Keratinocyte (primary cell): ENCODE measurements around the gene ARPIN. TPM values are rescaled to one million over a fixed set of nuclear protein-coding genes. Genes with fewer than 3 reads are reported as not detected.

Experiments
- DNase-seq: peaks from one replicate; pipeline ENCODE4 v3.0.0-alpha.2; 2011; ENCODE audit warnings: low read depth, missing footprints, low spot score
- FAIRE-seq: peaks from 2 replicates; lab custom pipeline; 2011; peaks lifted over from hg19 to GRCh38; lab: Jason Lieb, UNC
- H2AFZ ChIP-seq: 2 replicates; pipeline ENCODE4 v1.6.0; 2012; ENCODE audit warnings: low read length, control low read depth, inconsistent platforms; ENCODE audit not compliant: control insufficient read depth
- H3K27ac ChIP-seq: 2 replicates; pipeline ENCODE4 v1.5.1; 2011; ENCODE audit warnings: low read length; ENCODE audit not compliant: control insufficient read depth, insufficient read depth
- H3K27me3 ChIP-seq: 3 replicates; pipeline ENCODE4 v1.6.0; 2011; ENCODE audit warnings: low read length; ENCODE audit not compliant: control insufficient read depth, insufficient read depth; ENCODE audit errors: extremely low read depth
- H3K36me3 ChIP-seq, 2 experiments: 2 replicates in 1 of 2; 3 replicates in 1 of 2; pipeline ENCODE4 v1.5.1; 2011; ENCODE audit warnings: low read length in 2 of 2, mild to moderate bottlenecking in 1 of 2; ENCODE audit not compliant: control insufficient read depth in 2 of 2, insufficient read depth in 2 of 2; ENCODE audit errors: extremely low read depth in 1 of 2
- H3K4me1 ChIP-seq: 3 replicates; pipeline ENCODE4 v1.5.1; 2011; ENCODE audit warnings: low read length; ENCODE audit not compliant: control insufficient read depth, insufficient read depth; ENCODE audit errors: extremely low read depth
- H3K4me2 ChIP-seq: 3 replicates; pipeline ENCODE4 v1.6.0; 2011; ENCODE audit warnings: low read depth, low read length; ENCODE audit not compliant: control insufficient read depth, insufficient read depth; ENCODE audit errors: extremely low read depth
- H3K4me3 ChIP-seq, 3 experiments: fragments of 200-600 bp in 1 of 3; sonication (generic) in 1 of 3; 2 replicates in 2 of 3; 3 replicates in 1 of 3; pipeline ENCODE4 v1.5.1; 2011 to 2016; ENCODE audit warnings: low read length in 3 of 3, mild to moderate bottlenecking in 3 of 3, control low read depth in 2 of 3, inconsistent platforms in 1 of 3, low read depth in 1 of 3, mixed read lengths in 1 of 3, mixed run types in 1 of 3, moderate library complexity in 1 of 3; ENCODE audit not compliant: control insufficient read depth in 2 of 3, insufficient read depth in 2 of 3; ENCODE audit errors: extremely low read depth in 1 of 3
- H3K79me2 ChIP-seq: 2 replicates; pipeline ENCODE4 v1.6.0; 2012; ENCODE audit warnings: low read length; ENCODE audit not compliant: control insufficient read depth, insufficient read depth
- H3K9ac ChIP-seq: 3 replicates; pipeline ENCODE4 v1.6.0; 2011; ENCODE audit warnings: low read length; ENCODE audit not compliant: control insufficient read depth, insufficient read depth; ENCODE audit errors: extremely low read depth
- H3K9me1 ChIP-seq: 3 replicates; pipeline ENCODE4 v1.6.0; 2011; ENCODE audit warnings: low read length; ENCODE audit not compliant: control insufficient read depth, insufficient read depth; ENCODE audit errors: extremely low read depth
- H3K9me3 ChIP-seq: 2 replicates; pipeline ENCODE4 v1.5.1; 2012; ENCODE audit warnings: low read depth, low read length; ENCODE audit not compliant: control insufficient read depth
- H4K20me1 ChIP-seq: 3 replicates; pipeline ENCODE4 v1.6.0; 2011; ENCODE audit warnings: low read length; ENCODE audit not compliant: control insufficient read depth, insufficient read depth; ENCODE audit errors: extremely low read depth
- EZH2 ChIP-seq: IDR thresholded peaks from one replicate; pipeline ENCODE4 v1.6.1; 2012; ENCODE audit warnings: inconsistent platforms, mild to moderate bottlenecking, low read length, moderate library complexity
- dilution Hi-C: fragments of 300-500 bp; cut with MboI; formaldehyde crosslinking; loops from one replicate; pipeline ENCODE4 v1.7.0; 2020; ENCODE audit warnings: low sequenced_read_pairs; ENCODE audit not compliant: extremely low pct_ligation_motif_present
- polyA plus RNA-seq, 5 experiments: library from polyadenylated mRNA; depleted of rRNA in 3 of 5; stranded (reverse) in 3 of 5; stranded (forward) in 1 of 5; unstranded in 1 of 5; fragments of >200 nt; gene quantifications; 1 replicate in 1 of 5; 2 replicates in 3 of 5; 3 replicates in 1 of 5; pipeline versions ENCODE4 v1.2.1 to v1.2.3, GENCODE V29; 2011 to 2012; ENCODE audit warnings: missing spikeins in 2 of 5, low read depth in 1 of 5, low replicate concordance in 1 of 5
- TF ChIP-seq, protein P1 (sequence below), 3 experiments: IDR thresholded peaks in 1 of 3; conservative IDR thresholded peaks in 1 of 3; optimal IDR thresholded peaks in 1 of 3; 2 replicates in 2 of 3; 3 replicates in 1 of 3; pipeline versions ENCODE3 to v1.5.1; 2011; ENCODE audit warnings: low read length in 3 of 3, mild to moderate bottlenecking in 3 of 3, moderate library complexity in 2 of 3, control low read depth in 1 of 3, inconsistent platforms in 1 of 3; ENCODE audit not compliant: insufficient read depth in 2 of 3; ENCODE audit errors: extremely low read depth in 1 of 3

The ARPIN gene
- polyA plus RNA-seq, 1 donor (not counting 4 experiments of a cell fraction or from before 2014, with no cell fraction given), result 9.0 TPM

DNA sequence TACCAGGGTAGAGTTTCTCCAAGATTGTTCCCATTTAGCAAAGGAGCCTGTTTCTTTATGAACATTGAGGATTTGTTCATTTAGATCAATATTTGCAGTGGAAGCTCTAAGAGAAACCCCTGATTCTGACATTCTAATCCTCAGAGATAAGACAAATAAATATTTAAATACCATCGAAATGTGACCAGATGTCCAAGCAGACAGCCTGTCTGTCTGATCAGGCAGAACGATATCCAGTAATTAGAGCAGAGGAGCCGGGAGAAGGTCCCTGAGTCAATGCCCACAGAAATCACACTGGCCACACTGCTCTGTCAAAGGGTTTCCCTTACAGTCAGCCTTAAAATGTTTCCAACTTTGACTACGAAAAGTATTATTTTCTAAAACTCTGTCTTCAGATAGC is 15.7 kb upstream of the ARPIN start:
- dilution Hi-C loops, result no loop called here
- FAIRE-seq, result no peak
- no peak overlapping the region for H3K4me3 ChIP-seq

DNA sequence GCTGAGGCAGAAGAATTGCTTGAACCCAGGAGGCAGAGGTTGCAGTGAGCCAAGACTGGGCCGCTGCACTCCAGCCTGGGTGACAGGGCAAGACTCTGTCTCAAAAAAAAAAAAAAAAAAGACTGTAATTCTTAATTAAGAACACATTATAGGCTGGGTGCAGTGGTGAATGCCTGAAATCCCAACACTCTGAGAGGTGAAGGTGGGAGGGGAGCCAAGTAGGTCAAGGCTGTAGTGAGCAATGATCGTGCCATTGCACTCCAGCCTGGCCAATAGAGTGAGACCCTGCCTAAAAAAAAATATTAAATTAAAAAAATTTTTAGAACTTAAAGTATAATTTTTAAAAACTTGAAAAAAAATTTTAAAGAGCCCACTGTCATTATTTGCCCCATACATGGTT is 13.4 kb upstream of the ARPIN start:
- FAIRE-seq (no peak), DNase-seq (no peak)
- no peak overlapping the region for H3K9ac ChIP-seq
- no peak overlapping the region for H3K4me2 ChIP-seq
- H3K4me3 ChIP-seq, result no peak overlapping the region
- H3K27ac ChIP-seq, result no peak overlapping the region
- H3K27me3 ChIP-seq, result no peaks in the 10 kb centered on the region
- H3K36me3 ChIP-seq, result no peaks in the 10 kb centered on the region
- dilution Hi-C loops, result no loop called here
- H4K20me1 ChIP-seq, result no peaks in the 10 kb centered on the region
- no peaks in the 10 kb centered on the region for H3K79me2 ChIP-seq
- no peak overlapping the region for H2AFZ ChIP-seq
- H3K4me1 ChIP-seq, result no peaks in the 10 kb centered on the region
- TF ChIP-seq EZH2, result no peak
- TF ChIP-seq, protein P1, sequence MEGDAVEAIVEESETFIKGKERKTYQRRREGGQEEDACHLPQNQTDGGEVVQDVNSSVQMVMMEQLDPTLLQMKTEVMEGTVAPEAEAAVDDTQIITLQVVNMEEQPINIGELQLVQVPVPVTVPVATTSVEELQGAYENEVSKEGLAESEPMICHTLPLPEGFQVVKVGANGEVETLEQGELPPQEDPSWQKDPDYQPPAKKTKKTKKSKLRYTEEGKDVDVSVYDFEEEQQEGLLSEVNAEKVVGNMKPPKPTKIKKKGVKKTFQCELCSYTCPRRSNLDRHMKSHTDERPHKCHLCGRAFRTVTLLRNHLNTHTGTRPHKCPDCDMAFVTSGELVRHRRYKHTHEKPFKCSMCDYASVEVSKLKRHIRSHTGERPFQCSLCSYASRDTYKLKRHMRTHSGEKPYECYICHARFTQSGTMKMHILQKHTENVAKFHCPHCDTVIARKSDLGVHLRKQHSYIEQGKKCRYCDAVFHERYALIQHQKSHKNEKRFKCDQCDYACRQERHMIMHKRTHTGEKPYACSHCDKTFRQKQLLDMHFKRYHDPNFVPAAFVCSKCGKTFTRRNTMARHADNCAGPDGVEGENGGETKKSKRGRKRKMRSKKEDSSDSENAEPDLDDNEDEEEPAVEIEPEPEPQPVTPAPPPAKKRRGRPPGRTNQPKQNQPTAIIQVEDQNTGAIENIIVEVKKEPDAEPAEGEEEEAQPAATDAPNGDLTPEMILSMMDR (optimal IDR thresholded peaks at IDR 0.05 in 1 of 3, IDR thresholded peaks at IDR 0.05 in 1 of 3, conservative IDR thresholded peaks at IDR 0.05 in 1 of 3; ENCODE audit: extremely low read depth in 1 of 3, insufficient read depth in 2 of 3, low read length in 3 of 3), result no peak
- no peaks in the 10 kb centered on the region for H3K9me3 ChIP-seq
- no peaks in the 10 kb centered on the region for H3K9me1 ChIP-seq

More for the DNA sequence above, 15.7 kb upstream of the ARPIN start:
- Histone ChIP-seq H3K79me2 (no peaks in the 10 kb centered on the region), H3K9me1 (no peaks in the 10 kb centered on the region), H3K4me1 (no peaks in the 10 kb centered on the region), H3K27ac (no peak overlapping the region), H3K27me3 (no peaks in the 10 kb centered on the region), H4K20me1 (no peaks in the 10 kb centered on the region), H3K4me2 (no peak overlapping the region), H3K9ac (no peak overlapping the region), H3K9me3 (no peaks in the 10 kb centered on the region), H3K36me3 (no peaks in the 10 kb centered on the region), H2AFZ (no peak overlapping the region)
- TF ChIP-seq, protein P1 (optimal IDR thresholded peaks at IDR 0.05 in 1 of 3, IDR thresholded peaks at IDR 0.05 in 1 of 3, conservative IDR thresholded peaks at IDR 0.05 in 1 of 3; ENCODE audit: extremely low read depth in 1 of 3, insufficient read depth in 2 of 3, low read length in 3 of 3), result no peak
- TF ChIP-seq EZH2, result no peak
- no peak for DNase-seq
